ENCODE data around the gene MTCL1.

Gene MTCL1

GRCh38 chr18:8688216-8688800, 17.0 kb upstream of the MTCL1 start:
- DNase-seq (ENCODE audit: low read depth, low spot score) = no peak

- DNase-seq (ENCODE audit: low read depth, low spot score) = no peak
Observed at GRCh38 chr18:8688816-8689215, 16.5 kb upstream of the MTCL1 start.

- no peak for DNase-seq (ENCODE audit: low read depth, low spot score)
Observed at GRCh38 chr18:8689517-8689916, 15.8 kb upstream of the MTCL1 start.

- DNase-seq (ENCODE audit: low read depth, low spot score) = no peak
Observed at GRCh38 chr18:8694891-8695290, 10.5 kb upstream of the MTCL1 start.

- DNase-seq (ENCODE audit: low read depth, low spot score) = no peak
Observed at GRCh38 chr18:8695932-8696517, 9.3 kb upstream of the MTCL1 start.

GRCh38 chr18:8696749-8697211, 8.6 kb upstream of the MTCL1 start:
- DNase-seq (ENCODE audit: low read depth, low spot score) = peak; percentile 44

GRCh38 chr18:8699126-8699525, 6.2 kb upstream of the MTCL1 start:
- no peak for DNase-seq (ENCODE audit: low read depth, low spot score)

- no peak for DNase-seq (ENCODE audit: low read depth, low spot score)
Observed at GRCh38 chr18:8699948-8700347, 5.4 kb upstream of the MTCL1 start.

- no peak for DNase-seq (ENCODE audit: low read depth, low spot score)
Observed at GRCh38 chr18:8701546-8702118, 3.7 kb upstream of the MTCL1 start.

- no peak for DNase-seq (ENCODE audit: low read depth, low spot score)
Observed at GRCh38 chr18:8702668-8703067, 2.7 kb upstream of the MTCL1 start.

GRCh38 chr18:8703092-8703709, 2.2 kb upstream of the MTCL1 start:
- DNase-seq (ENCODE audit: low read depth, low spot score) = no peak

- no peak for DNase-seq (ENCODE audit: low read depth, low spot score)
Observed at GRCh38 chr18:8703781-8704301, 1.5 kb upstream of the MTCL1 start.

- peak; percentile 71 for DNase-seq (ENCODE audit: low read depth, low spot score)
Observed at GRCh38 chr18:8704361-8705237, 757 bp upstream of the MTCL1 start.

- DNase-seq (ENCODE audit: low read depth, low spot score) = no peak
Observed at GRCh38 chr18:8705961-8706790, 820 bp downstream of the MTCL1 start.

- DNase-seq (ENCODE audit: low read depth, low spot score) = no peak
Observed at GRCh38 chr18:8706791-8707555, 1.6 kb downstream of the MTCL1 start.

GRCh38 chr18:8707556-8708300, 2.4 kb downstream of the MTCL1 start:
- DNase-seq (ENCODE audit: low read depth, low spot score) = no peak

- no peak for DNase-seq (ENCODE audit: low read depth, low spot score)
Observed at GRCh38 chr18:8708670-8709069, 3.3 kb downstream of the MTCL1 start.

- no peak for DNase-seq (ENCODE audit: low read depth, low spot score)
Observed at GRCh38 chr18:8709248-8710059, 4.1 kb downstream of the MTCL1 start.

Data from activated naive CD8-positive, alpha-beta T cell treated with anti-CD3 and anti-CD28 coated beads, Interleukin-2, amount 50 U/mL, for 16 hours (primary cell).